Brain microvascular endothelial cell (primary cell): ENCODE measurements around the gene LGI4.
"Not testable (repeated sequence)": the region's sequence is repeated elsewhere in the genome, so short reads cannot be mapped to it uniquely, and the experiment has no call there.

Source experiments
- DNase-seq: peaks from one replicate; pipeline ENCODE4 v3.0.0-alpha.2; 2020
- H3K27ac ChIP-seq: fragments of 250-450 bp; sonication (Bioruptor Pico); 2 replicates; pipeline ENCODE4 v1.5.1; 2020; ENCODE audit warnings: mild to moderate bottlenecking, moderate library complexity
- H3K27me3 ChIP-seq: fragments of 250-450 bp; sonication (Bioruptor Pico); replicated peaks from 2 replicates; pipeline ENCODE4 v1.5.1; 2020; ENCODE audit warnings: mild to moderate bottlenecking
- H3K36me3 ChIP-seq: fragments of 250-450 bp; sonication (Bioruptor Pico); replicated peaks from 2 replicates; pipeline ENCODE4 v1.5.1; 2020; ENCODE audit warnings: mild to moderate bottlenecking
- H3K4me3 ChIP-seq: 2 replicates; pipeline ENCODE4 v1.5.1; 2011; ENCODE audit warnings: low read depth, mild to moderate bottlenecking, control low read depth, low read length, moderate library complexity
- CTCF ChIP-seq: IDR thresholded peaks from 2 replicates; pipeline ENCODE4 v1.5.1; 2011; ENCODE audit warnings: low read depth, mild to moderate bottlenecking, moderate library complexity, low read length, control low read depth, inconsistent platforms; ENCODE audit errors: missing control alignments
- in situ Hi-C: cut with HindIII; loops from 2 replicates; pipeline ENCODE4 v1.10.0; 2017; ENCODE audit warnings: low sequenced_read_pairs, low pct_ligation_motif_present

The LGI4 gene

GRCh38 chr19:35105411-35106290 lies 29.2 kb downstream of the LGI4 start:
- TF ChIP-seq CTCF = no peak
- H3K36me3 ChIP-seq = no peaks in the 10 kb centered on the region
- no peak for DNase-seq
- no peak overlapping the region for H3K27ac ChIP-seq
- H3K4me3 ChIP-seq = no peak overlapping the region
- in situ Hi-C loops = no loop called here
- no peaks in the 10 kb centered on the region for H3K27me3 ChIP-seq

GRCh38 chr19:35105047-35105410 lies 29.8 kb downstream of the LGI4 start:
- in situ Hi-C loops = no loop called here
- no peak for TF ChIP-seq CTCF
- Histone ChIP-seq H3K36me3 (no peaks in the 10 kb centered on the region), H3K4me3 (no peak overlapping the region), H3K27ac (no peak overlapping the region), H3K27me3 (no peaks in the 10 kb centered on the region)
- no peak for DNase-seq

- no peaks in the 10 kb centered on the region for H3K36me3 ChIP-seq
- in situ Hi-C loops = no loop called here
- H3K27ac ChIP-seq = no peak overlapping the region
- DNase-seq = no peak
- no peak for TF ChIP-seq CTCF
- no peaks in the 10 kb centered on the region for H3K27me3 ChIP-seq
- no peak overlapping the region for H3K4me3 ChIP-seq
Measured at GRCh38 chr19:35104361-35104760, 30.5 kb downstream of the LGI4 start.

- DNase-seq, H3K4me3 ChIP-seq, H3K27ac ChIP-seq, H3K27me3 ChIP-seq, in situ Hi-C loops, H3K36me3 ChIP-seq: not testable (repeated sequence)
Measured at GRCh38 chr19:35103614-35104013, 31.2 kb downstream of the LGI4 start.

GRCh38 chr19:35101949-35102348 lies 32.9 kb downstream of the LGI4 start:
- H3K27me3 ChIP-seq, H3K27ac ChIP-seq, H3K4me3 ChIP-seq, DNase-seq, H3K36me3 ChIP-seq, in situ Hi-C loops: not testable (repeated sequence)

- TF ChIP-seq CTCF = no peak
- H3K4me3 ChIP-seq = no peak overlapping the region
- in situ Hi-C loops = no loop called here
- no peaks in the 10 kb centered on the region for H3K36me3 ChIP-seq
- DNase-seq = no peak
- no peak overlapping the region for H3K27ac ChIP-seq
- H3K27me3 ChIP-seq = no peaks in the 10 kb centered on the region
Measured at GRCh38 chr19:35100588-35101533, 34.0 kb downstream of the LGI4 start.
